Endothelial cell (in vitro differentiated cells): Measurements from ENCODE around the gene GNPTG. TPM values are rescaled to one million over a fixed set of nuclear protein-coding genes. Genes with fewer than 3 reads are reported as not detected.

Source experiments
- DNase-seq: peaks from one replicate; pipeline ENCODE4 v3.0.0; 2021; ENCODE audit warnings: low spot score
- H3K27ac Mint-ChIP-seq: one replicate; pipeline ENCODE4 v1.8.0; 2021; ENCODE audit warnings: mixed read lengths, inconsistent platforms; ENCODE audit not compliant: unreplicated experiment
- H3K27me3 Mint-ChIP-seq: one replicate; pipeline ENCODE4 v1.8.0; 2021; ENCODE audit warnings: mild to moderate bottlenecking, moderate library complexity, mixed read lengths, inconsistent platforms; ENCODE audit not compliant: unreplicated experiment
- H3K36me3 Mint-ChIP-seq: one replicate; pipeline ENCODE4 v1.8.0; 2021; ENCODE audit warnings: mild to moderate bottlenecking, low read depth, mixed read lengths, inconsistent platforms; ENCODE audit not compliant: unreplicated experiment
- H3K4me1 Mint-ChIP-seq: one replicate; pipeline ENCODE4 v1.8.0; 2021; ENCODE audit warnings: mild to moderate bottlenecking, mixed read lengths, inconsistent platforms; ENCODE audit not compliant: unreplicated experiment
- H3K4me3 Mint-ChIP-seq: one replicate; pipeline ENCODE4 v1.8.0; 2021; ENCODE audit warnings: mild to moderate bottlenecking, mixed read lengths, inconsistent platforms; ENCODE audit not compliant: unreplicated experiment
- H3K9me3 Mint-ChIP-seq: one replicate; pipeline ENCODE4 v1.8.0; 2021; ENCODE audit warnings: mixed read lengths, inconsistent platforms; ENCODE audit not compliant: unreplicated experiment
- total RNA-seq: library from RNA; stranded (reverse); fragmentation: NEBNext Ultra II Directional; extraction: Animal tissue kit (Norgen Biotek cat#: 25700); gene quantifications from one replicate; pipeline ENCODE4 v1.2.1, GENCODE V29; 2021; ENCODE audit not compliant: unreplicated experiment
- TF ChIP-seq, protein P1 (sequence below): fragments of 200-600 bp; sonication (generic); IDR thresholded peaks from one replicate; pipeline ENCODE4 v1.5.0; 2021; ENCODE audit warnings: antibody characterized with exemption; ENCODE audit not compliant: unreplicated experiment

GNPTG gene
- total RNA-seq, 1 donor from 2014 or later: 47.9 TPM

DNA sequence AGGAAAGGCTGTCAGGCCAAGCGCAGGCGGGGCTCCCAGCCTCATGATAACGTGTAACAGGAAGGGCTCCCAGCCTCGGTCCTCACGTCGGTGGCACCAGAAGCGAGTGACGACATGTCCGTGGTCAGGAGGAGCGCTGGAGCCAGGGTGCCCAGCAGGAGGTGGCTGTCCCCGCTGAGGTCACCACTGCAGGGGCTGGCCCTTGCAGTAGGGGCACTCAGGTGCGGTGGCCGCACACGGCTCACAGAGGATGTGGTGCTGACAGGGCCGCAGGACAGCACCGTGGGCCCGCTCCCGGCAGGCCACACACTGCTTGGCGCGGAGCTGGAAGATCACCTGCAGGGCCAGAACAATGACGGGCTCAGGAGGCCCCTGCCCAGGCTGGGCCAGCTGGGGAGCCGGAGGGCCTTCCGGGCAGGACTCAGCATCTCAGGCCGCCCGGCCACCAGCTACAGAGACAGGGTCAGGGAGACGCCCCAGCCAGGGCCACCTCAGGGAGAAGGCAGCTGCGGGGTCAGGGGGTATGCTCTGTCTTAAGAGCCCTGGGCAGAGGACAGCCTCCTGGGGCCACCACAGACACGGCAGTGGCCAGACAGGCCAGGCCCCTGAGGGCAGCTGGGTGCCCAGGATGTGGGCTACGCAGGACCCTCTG, 14.5 kb downstream of the GNPTG start:
- Mint-ChIP-seq H3K27me3 (peaks cover 3% of the 10 kb centered on the region), H3K4me3 (no peak overlapping the region), H3K4me1 (no peaks in the 10 kb centered on the region), H3K9me3 (no peaks in the 10 kb centered on the region), H3K36me3 (peaks cover 3% of the 10 kb centered on the region), H3K27ac (no peak overlapping the region)
- DNase-seq: no peak
- TF ChIP-seq, protein P1, sequence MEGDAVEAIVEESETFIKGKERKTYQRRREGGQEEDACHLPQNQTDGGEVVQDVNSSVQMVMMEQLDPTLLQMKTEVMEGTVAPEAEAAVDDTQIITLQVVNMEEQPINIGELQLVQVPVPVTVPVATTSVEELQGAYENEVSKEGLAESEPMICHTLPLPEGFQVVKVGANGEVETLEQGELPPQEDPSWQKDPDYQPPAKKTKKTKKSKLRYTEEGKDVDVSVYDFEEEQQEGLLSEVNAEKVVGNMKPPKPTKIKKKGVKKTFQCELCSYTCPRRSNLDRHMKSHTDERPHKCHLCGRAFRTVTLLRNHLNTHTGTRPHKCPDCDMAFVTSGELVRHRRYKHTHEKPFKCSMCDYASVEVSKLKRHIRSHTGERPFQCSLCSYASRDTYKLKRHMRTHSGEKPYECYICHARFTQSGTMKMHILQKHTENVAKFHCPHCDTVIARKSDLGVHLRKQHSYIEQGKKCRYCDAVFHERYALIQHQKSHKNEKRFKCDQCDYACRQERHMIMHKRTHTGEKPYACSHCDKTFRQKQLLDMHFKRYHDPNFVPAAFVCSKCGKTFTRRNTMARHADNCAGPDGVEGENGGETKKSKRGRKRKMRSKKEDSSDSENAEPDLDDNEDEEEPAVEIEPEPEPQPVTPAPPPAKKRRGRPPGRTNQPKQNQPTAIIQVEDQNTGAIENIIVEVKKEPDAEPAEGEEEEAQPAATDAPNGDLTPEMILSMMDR: no peak

DNA sequence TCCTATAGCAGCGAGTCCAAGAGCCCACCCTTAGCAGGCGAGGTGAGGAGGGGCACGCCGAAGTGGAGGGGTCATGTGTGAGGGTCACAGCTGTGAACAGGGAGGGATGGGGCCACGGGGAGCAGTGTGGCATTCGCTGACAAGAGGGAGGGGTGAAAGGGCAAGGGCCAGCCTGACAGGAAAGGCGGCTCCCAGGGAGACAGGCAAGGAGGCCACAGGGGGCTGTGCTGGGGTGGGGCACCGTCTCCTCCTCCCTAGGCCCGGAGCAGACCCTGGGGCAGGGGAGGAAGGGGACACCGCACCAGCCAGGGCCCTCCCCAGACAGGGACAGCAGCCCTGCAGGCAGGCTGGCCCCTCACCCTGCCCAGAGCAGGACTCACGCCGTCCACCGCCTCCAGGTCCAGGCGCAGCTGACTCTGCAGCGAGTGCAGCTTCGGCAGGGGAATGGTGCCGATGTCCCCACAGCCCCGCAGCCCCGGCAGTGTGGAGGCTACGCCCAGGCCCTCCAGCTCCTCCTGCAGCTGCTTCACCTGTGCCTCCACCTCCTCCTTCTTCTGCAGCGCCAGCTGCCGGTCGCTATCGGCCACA, 15.1 kb downstream of the GNPTG start:
- H3K27ac Mint-ChIP-seq: no peak overlapping the region
- no peak overlapping the region for H3K4me3 Mint-ChIP-seq
- no peaks in the 10 kb centered on the region for H3K4me1 Mint-ChIP-seq
- TF ChIP-seq, protein P1: no peak
- H3K9me3 Mint-ChIP-seq: no peaks in the 10 kb centered on the region
- DNase-seq: no peak
- H3K36me3 Mint-ChIP-seq: peaks cover 3% of the 10 kb centered on the region
- peaks cover 1% of the 10 kb centered on the region for H3K27me3 Mint-ChIP-seq

DNA sequence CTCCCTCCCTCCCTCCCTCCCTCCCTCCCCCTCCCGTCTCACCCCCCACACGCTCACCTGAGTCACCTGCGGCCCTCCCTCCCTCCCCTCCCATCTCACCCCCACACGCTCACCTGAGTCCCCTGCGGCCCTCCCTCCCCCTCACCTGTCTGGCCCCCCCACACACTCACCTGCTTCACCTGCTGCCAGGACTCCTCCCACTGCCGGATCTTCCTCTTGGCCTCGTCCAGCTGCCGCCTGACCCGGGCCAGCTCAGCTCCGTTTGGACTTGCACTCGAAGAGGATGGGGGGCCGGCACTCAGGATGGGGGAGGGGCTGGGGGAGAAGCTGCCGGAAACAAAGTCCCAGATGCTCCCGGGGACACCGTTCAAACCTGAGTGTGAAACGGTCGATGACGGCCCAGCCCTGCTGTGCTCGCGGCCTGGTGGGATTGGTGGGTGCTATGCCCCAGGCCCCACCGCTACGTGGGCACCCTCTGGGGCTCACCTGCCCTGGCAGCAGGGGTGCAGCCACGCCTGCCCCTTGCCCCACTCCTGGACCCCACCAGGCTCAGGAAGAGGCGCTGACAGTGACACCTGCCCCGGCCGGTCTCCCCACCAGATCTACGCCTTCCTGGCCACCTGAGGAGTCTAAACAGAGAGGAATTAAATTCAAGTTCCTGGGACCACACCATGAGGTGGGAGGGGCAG, 15.9 kb downstream of the GNPTG start:
- DNase-seq: no peak
- no peaks in the 10 kb centered on the region for H3K4me1 Mint-ChIP-seq
- H3K36me3 Mint-ChIP-seq: peaks cover 3% of the 10 kb centered on the region
- H3K9me3 Mint-ChIP-seq: no peaks in the 10 kb centered on the region
- H3K27ac Mint-ChIP-seq: no peak overlapping the region
- no peak overlapping the region for H3K4me3 Mint-ChIP-seq
- peaks cover 1% of the 10 kb centered on the region for H3K27me3 Mint-ChIP-seq
- TF ChIP-seq, protein P1: no peak

DNA sequence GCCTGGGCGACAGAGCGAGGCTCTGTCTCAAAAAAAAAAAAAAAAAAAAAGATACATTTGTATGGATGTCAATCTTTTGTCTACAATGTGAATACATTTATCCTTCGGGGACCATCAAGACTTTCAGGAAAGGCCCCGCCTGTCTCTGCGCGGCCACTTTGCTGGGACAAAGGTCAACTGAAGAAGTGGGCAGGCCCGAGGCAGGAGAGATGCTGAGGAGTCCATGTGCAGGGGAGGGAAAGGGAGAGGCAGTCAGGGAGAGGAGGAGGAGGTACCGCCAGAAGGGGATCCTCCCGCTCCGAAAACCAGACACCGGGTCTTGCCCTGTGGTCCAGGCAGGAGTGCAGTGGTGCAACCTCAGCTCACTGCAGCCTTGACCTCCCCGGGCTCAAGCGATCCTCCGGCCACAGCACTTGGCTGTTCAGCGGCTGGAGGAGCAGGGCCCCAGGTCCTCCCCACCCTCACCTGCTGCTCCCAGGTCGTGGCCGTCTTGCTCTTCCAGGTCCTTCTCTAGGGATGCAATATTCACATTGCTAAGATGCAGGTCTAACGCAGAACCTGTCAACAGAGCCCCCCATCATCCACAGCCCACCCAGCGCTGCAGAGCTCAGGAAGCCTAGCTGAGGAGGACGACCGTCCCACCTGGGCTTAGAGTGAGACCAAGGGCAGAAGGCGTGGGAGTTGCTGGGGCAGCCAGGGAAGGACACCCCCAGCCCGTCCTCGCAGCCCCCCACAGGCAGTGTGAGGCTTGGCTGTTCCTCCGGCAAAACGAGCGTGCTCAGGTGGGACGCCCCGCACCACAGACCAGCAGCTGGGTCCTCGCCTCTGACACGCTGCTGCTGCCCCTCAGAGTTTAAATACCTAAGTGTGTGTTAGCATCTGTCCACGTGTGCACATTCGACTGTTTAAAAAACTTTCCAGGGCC, 19.6 kb downstream of the GNPTG start:
- Mint-ChIP-seq H3K9me3 (no peaks in the 10 kb centered on the region), H3K27me3 (peaks cover 3% of the 10 kb centered on the region), H3K27ac (no peak overlapping the region), H3K4me3 (no peak overlapping the region), H3K36me3 (peaks cover under 1% of the 10 kb centered on the region), H3K4me1 (no peaks in the 10 kb centered on the region)
- TF ChIP-seq, protein P1: no peak
- no peak for DNase-seq
